K562 (cell line): ENCODE results near the gene SLC19A1.

Source experiments
- ASH1L ChIP-seq: fragments of 450-650 bp; IDR thresholded peaks from 2 replicates; pipeline ENCODE4 v1.6.1; 2018; ENCODE audit warnings: borderline replicate concordance, mild to moderate bottlenecking, low read depth; ENCODE audit not compliant: partially characterized antibody
- ATF7 ChIP-seq: fragments of 450-650 bp; IDR thresholded peaks from 2 replicates; pipeline ENCODE4 v1.7.1; 2014; ENCODE audit warnings: mild to moderate bottlenecking, moderate library complexity
- CTCF ChIP-seq, 3 experiments: IDR thresholded peaks in 2 of 3; conservative IDR thresholded peaks in 1 of 3; 2 replicates each; pipeline ENCODE4 v1.5.1; 2011 to 2012; ENCODE audit warnings: low read length in 3 of 3, mild to moderate bottlenecking in 3 of 3, control low read depth in 2 of 3, improper control_type of control experiment in 1 of 3, inconsistent platforms in 1 of 3, low read depth in 1 of 3, mixed read lengths in 1 of 3, moderate library complexity in 1 of 3; ENCODE audit not compliant: insufficient read depth in 2 of 3
- ELK1 ChIP-seq: sonication (generic); formaldehyde crosslinking; IDR thresholded peaks from 2 replicates; pipeline ENCODE4 v1.8.1; 2022; ENCODE audit warnings: missing genetic modification reagents
- FOXA3 ChIP-seq, 2 experiments: fragments of 450-650 bp in 1 of 2; sonication (generic) in 1 of 2; formaldehyde crosslinking; IDR thresholded peaks in 1 of 2; conservative IDR thresholded peaks in 1 of 2; 2 replicates each; pipeline versions ENCODE4 v1.4.0 to v1.8.0; 2020 to 2022; ENCODE audit warnings: mild to moderate bottlenecking in 2 of 2, missing genetic modification reagents in 1 of 2
- MXI1 ChIP-seq: IDR thresholded peaks from 2 replicates; pipeline ENCODE4 v1.6.1; 2011; ENCODE audit warnings: low read depth, mild to moderate bottlenecking, improper control_type of control experiment, low read length
- SMC3 ChIP-seq: conservative IDR thresholded peaks from 2 replicates; pipeline ENCODE4 v1.6.1; 2011; ENCODE audit warnings: low read depth, low read length, improper control_type of control experiment; ENCODE audit not compliant: insufficient read depth
- SP2 ChIP-seq: IDR thresholded peaks from 2 replicates; pipeline ENCODE4 v1.6.1; 2011; ENCODE audit warnings: mild to moderate bottlenecking, low read depth, low read length, moderate library complexity; ENCODE audit not compliant: poor library complexity, severe bottlenecking; ENCODE audit errors: extremely low read depth
- ZBTB11 ChIP-seq, 3 experiments: fragments of 200-800 bp in 1 of 3; fragments of 250-450 bp in 1 of 3; fragments of 450-650 bp in 1 of 3; sonication (Bioruptor Pico) in 1 of 3; sonication (Bioruptor generic) in 1 of 3; formaldehyde crosslinking in 1 of 3; IDR thresholded peaks; 2 replicates each; pipeline versions ENCODE4 v1.6.1 to v1.8.0; 2016 to 2022; ENCODE audit warnings: mild to moderate bottlenecking in 2 of 3, missing genetic modification characterization in 2 of 3, missing compliant biosample characterization in 1 of 3, moderate library complexity in 1 of 3
- ZFP91 ChIP-seq: sonication (generic); formaldehyde crosslinking; IDR thresholded peaks from 2 replicates; pipeline ENCODE4 v1.8.0; 2022; ENCODE audit warnings: mild to moderate bottlenecking, missing genetic modification reagents

DNA sequence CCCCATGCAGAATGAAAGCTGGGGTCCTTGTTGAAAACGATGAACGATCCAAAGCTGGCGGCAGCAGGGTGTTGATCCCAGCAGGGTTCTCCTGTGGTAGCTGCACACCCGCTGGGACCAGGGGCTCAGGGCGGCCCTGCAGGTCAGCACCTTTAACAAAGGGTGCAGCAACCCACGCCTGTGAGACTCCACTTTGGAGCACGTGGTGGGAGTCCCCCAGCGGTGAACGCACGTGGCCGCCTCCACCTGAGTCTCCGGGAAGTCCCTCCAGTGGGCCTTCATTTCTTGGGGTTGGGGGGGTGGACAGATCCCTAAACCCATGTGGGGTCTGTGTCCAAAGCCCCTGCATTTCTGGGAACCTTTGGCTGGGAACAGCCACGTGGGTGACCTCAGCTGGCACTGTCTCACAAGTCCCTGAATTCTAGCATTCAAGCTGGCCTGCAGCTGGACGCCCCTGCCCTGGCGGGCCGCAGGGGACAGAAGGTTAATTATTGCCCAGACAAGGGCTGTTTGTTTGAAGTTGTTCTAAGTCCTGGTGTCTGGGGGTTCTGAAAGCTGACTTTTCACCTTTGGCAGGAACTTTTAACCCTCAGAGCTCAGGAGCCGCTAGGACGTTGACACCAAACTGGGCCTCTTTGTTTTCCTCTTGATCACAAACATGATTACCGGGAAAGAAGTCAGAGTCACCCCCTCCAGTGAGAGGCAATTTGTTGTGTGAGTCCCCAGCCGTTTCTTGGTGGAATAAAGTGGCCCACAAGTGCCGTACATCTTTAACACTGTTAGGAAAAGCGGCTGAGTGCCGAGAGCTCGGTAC is 72.8 kb downstream of the SLC19A1 start:
- TF ChIP-seq FOXA3 (CRISPR knock-in tag; conservative IDR thresholded peaks at IDR 0.05 in 1 of 2, IDR thresholded peaks at IDR 0.05 in 1 of 2) (no peak), CTCF (IDR thresholded peaks at IDR 0.05 in 2 of 3, conservative IDR thresholded peaks at IDR 0.05 in 1 of 3; ENCODE audit: insufficient read depth in 2 of 3, low read depth in 1 of 3, low read length in 3 of 3) (no peak), ELK1 (CRISPR knock-in tag) (no peak), ZBTB11 (CRISPR knock-in tag; IDR thresholded peaks at IDR 0.05) (no peak), SP2 (no peak), MXI1 (no peak), SMC3 (no peak), ZFP91 (no peak), ASH1L (no peak), ATF7 (no peak)
